ENCODE measurements around the gene FBXO2.
"Not testable (repeated sequence)": the region's sequence is repeated elsewhere in the genome, so short reads cannot be mapped to it uniquely, and the experiment has no call there.

Gene FBXO2

DNA sequence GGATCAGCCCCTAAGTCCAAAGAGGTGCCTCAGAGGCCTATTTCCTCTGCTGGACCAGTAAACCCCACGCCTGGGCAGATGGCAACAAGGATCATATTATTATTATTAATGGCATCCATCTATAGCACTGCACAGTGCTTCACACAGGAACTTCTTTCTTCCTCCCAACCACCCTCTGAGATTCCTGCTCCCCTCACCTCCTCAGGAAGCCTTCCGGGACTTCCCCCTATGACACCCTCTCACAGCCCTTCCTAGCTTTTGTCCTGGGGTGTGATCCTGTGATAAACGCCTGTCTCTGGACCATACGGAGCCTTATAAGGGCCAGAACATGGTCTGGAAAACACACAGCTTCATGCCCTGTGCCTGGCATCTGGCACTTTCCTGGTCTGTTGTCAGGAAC is 3.2 kb downstream of the FBXO2 start:
- no peak for DNase-seq

DNA sequence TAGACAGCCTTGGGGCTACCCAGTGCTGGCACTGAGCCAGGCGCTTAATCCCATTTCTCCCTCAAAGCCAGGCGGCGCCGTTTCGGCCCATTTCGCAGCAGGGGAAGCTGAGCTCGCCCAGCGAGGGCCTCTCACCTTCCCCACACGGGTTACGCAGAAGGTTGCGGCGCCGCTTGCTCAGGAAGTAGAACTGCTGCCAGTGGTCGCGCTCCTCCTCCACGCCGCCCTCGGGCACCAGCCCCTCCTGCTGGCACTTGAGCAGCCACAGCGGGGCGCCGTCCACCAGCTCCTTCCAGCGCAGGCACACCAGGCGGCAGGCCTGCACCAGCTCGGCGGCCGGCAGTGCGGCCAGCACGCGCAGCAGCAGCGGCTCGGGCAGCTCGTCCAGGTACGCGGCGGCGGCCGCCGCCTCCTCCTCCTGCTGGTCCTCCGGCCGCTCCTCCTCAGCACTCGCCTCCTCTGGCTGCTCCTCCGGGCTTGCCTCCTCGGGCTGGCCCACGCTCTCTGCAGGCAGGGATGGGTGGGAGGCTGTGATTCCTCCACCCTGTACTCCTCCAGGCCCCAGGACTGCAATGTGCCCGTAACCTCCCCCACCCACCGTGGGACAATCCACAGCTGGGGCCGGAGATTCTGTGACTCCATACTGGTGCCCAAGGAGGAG is 3.8 kb downstream of the FBXO2 start:
- no peak for DNase-seq

DNA sequence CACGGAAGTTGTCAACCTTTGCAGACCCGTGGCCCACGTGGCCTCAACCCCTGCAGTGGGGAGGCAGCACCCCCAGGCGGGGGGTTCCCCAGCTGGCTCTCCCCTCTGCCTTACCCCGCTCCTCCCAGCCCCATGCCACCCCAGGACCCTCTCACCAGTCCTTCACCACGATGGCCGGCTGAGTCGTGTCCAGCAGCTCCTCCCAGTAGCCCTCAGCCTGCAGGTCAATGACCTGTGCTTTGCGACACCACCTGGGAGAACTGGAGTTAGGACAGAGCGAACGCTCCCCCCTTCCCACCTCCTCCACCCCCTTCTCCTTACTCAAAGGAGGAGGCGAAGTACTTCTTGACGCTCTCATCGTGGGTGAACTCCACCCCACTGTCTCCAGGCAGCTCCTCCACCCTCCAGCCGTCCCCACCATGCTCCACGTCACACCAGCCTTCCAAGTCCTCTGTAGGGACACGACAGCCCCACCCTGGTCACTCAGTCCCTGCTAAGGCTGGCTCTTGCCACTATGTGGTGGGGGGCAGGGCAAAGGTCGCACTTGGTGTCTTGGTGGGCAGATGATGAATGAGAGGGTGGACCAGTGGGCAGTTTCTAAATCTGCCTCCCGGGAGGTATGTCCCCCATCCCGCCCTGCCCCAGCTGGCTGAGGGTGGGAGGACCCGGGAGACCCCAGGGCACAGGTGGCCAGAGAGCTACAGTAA is 4.5 kb downstream of the FBXO2 start:
- DNase-seq, result no peak

DNA sequence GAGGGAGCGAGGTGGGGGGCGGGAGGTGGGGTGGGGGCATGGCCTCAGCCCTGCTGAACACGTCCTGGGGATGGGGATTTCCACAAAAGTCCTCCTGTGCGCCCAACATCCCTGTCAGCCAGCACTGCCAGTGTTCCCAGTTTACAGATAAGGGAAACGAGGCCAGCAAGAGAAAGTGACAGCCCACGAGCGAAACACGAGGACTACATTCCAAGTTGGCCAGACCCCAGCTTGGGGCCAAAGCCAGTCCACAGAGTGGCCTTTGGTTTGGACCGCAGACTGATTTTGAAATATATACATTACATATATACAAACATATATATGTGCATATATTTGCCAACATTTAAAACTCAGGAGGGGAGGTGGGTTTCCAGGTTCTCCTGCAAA is 5.0 kb downstream of the FBXO2 start:
- DNase-seq, result no peak

DNA sequence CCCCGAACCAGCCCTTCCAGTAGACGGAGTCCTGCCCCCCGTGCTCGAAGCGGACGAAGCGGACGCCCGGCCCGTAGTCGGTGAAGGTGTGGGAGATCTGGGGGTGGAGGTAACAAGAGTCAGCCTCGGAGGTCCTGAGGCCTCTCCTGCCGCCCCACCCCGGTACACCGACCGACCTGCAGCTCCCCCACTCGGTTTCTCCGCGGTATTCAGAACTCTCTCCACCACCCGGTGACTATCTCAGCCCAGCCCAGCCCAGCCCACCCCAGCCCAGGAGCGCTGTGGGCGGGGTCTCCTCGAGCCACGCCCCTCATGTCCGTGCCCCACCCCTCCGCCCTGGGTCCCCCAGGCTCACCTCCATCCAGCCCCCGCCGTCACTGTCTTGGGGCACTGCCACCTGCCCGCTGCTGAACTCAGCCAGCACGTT is 5.5 kb downstream of the FBXO2 start:
- no peak for DNase-seq

DNA sequence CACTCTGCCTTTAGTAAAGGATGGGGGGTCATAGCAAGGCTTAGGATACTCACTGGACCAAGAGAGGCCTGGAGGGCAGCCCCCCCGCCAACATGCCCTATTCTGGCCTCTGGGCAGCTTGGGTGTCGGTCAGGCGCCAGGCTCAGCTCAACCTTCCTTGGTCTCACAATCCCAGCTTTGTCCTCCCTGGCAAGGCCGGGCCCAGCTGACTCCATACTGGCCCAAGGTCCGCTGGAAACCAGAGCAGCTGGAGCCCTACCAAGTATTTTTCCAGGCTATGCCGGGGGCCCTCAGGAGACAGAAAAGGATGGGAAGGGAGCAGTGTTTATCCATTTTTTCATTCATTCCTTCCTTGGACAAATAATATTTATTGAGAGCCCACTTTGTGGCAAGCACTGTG is 6.2 kb downstream of the FBXO2 start:
- no peak for DNase-seq

DNA sequence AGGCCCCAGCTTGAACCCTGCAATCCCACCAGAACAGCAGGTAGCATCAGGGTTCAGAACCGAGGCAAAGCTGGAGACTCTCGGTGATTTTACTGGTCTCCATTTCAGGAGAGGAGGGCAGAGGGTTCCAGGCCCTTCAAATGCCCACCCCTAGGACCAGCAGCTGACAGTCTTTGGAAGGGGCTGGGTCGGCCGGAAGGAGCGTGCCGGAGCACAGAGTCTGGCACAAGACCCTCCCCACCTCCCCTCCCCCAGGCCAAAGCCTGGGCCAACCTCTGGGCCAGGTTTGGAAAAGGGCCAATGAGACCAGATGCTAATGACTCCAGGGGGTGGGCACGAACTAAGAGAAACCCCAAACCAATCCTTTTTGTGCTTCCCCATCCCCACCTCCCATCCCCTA is 6.9 kb downstream of the FBXO2 start:
- no peak for DNase-seq

DNA sequence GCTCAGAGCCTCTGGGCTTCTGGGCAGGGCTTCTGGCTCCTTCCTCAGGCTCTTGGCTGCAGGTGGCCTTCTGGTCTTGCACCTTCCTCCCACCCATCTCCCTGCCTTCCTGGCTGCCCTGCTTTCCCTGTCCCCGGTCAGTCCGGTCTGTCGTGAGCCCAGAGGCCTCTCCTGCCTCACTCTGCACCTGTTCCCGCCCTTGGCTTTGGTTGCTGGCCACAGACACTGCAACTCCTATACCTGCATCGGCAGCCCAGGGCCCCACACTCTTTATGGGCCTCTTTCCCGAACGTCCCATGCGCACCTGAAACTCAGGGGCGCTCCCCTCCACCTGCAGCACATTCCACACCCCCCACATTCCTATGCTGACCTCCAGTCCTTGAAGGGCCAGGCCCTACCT is 7.9 kb downstream of the FBXO2 start:
- DNase-seq, result no peak

DNA sequence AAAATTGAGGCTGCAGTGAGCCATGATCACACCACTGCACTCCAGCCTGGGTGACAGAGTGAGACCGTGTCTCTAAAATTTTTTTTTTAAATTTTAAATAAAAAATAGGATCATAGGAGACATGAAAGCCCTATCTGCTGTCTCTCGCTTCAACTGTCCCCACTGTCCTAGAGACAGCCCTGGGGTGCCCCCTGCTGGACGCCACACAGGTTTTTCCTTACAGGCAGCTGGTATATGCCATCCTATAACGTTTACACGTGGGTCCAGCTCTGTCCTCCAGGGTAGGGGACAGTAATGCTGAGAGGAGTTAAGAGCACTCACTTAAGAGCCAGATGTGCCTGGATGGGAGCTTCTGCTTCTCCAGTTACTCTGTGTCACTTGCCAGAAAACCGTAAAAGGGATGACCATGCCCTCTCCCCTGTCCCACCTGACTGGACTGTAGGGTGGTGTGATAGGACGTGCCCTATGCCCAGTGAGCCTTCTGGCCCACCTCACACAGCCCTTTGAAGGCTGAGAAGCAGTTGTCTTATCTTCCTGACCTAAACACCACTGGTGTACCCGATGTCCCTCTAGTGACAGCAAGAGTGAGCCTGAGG is 8.5 kb downstream of the FBXO2 start:
- DNase-seq, result no peak

DNA sequence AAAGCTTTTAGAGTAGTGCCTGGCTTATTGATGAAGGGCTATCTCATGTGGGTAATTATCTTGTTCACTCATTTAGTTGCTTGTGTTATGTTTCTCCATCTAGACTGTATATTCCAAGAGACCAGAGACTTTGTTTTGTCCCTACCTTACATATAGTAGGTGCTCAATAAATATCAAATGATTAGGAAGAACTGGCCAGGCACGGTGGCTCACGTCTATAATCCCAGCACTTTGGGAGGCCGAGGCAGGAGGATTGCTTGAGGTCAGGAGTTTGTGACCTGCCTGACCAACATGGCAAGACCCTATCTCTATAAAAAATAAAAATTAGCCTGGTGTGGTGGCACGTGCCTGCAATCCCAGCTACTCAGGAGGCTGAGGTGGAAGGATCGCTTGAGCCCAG is 9.0 kb downstream of the FBXO2 start:
- no peak for DNase-seq

DNA sequence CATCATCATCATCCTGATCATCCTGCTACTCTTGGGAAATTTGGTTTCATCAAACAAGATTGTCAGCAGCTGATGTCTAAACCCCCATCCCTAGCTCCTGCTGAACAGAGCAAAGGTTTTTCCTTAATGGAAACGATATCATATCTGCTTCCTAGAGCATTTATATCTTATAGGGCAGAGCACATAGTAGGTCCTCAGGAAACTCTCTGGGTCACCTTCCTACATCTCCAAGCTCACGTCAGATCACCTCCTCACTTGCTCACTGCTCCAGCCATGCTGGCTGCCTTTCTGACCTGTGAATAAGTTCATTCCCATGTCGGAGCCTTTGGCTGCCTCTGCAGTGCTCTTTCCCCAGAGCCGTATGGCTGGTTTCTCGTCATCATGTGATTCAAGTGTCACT is 10.4 kb downstream of the FBXO2 start:
- no peak for DNase-seq

DNA sequence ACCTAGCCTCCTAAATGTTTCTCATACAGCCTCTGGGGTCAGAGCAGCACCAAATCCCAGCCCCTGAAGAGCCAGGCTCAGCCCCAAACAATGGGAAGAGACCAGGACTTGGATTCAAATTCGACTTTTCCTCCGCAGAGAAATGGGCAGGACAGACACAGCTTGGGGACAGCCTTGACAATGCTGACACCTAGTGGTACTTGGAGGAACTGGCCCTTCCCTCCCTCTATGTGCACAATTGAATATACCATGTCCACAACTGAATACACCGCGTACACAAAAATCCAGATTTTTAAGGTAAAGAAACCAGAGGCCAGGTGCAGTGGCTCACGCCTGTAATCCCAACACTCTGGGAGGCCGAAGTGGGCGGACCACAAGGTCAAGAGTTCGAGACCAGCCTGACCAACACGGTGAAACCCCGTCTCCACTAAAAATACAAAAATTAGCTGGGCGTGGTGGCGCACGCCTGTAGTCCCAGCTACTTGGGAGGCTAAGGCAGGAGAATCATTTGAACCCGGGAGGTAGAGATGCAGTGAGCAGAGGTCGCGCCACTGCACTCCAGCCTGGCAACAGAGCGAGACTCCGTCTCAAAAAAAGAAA is 11.7 kb downstream of the FBXO2 start:
- not testable (repeated sequence) for DNase-seq

DNA sequence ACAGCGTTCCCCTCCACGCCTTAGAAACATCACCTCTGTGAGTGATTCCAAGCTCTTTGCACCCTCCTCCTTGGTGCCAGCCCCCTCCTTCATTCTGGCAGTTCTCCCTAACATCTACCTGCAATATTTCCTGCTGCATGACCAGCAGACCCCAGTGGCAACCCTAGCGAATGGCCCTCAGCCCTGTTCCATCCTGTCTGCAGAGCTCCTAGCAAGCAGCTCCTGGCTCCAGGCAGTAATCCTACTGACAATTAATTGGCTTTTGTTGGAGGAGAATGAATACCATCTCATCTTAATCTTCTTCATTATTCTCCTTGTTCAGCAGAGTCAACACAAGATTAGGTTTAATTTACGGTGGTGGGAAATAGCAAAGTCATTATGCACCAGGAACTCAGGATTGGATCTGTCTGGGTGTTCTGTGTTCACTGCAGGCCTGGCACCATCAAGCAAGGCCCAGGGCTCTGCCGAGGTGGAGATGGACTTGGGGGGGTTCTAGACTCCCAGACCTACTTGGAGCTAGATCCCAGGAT is 12.4 kb downstream of the FBXO2 start:
- DNase-seq, result no peak

DNA sequence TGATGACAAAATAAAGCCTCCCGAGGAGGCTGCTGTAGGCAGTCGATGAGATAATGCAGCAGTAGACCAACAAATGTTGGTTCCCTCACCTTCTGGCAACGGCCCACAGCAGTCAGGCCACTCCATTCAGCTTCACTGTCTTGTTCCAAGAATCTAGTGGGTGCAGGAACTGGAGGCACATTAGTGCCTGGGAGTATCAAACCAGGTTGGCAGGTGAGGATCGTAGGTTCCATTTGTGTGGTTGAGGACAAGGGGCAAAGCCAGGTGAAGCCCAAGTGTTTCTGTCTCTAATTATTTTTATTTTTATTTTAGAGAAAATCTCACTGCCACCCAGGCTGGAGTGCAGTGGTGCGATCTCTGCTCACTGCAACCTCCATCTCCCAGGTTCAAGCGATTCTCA is 13.3 kb downstream of the FBXO2 start:
- DNase-seq, result no peak

DNA sequence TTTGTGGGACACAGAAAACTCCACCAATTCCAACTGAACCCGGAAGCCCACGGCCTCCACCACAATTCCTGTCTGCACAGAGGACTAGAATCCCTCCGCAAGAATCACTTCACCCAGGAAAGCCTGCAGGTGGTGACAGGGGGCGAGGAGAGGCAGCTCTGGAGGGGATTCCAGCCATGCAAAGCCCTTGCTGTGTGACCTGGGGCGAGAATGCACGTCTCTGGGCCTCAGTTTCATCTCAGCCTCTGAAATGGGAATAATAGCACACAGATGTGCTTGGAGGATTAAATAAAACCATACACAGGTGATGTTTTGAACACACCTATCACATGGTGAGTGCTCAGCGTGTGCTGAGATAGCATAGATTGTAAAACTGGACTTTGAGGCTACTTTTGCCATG is 14.1 kb downstream of the FBXO2 start:
- DNase-seq, result no peak

DNA sequence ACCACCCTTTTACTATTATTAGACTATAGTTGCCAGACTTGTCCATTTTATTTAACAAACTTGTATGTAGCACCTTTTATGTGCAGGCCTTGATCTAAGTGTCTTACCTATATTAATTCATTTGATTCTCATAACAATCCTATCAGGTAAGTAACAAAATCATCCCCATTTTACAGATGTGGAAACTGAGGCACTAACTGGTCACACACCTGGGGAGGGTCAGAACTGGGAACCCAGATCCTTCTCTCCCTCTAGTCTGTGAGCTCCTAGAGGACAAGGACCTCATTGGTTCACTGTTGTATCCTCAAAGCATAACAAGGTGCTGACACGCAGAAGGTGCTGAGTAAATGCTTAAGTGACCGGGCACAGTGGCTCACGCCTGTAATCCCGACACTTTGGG is 14.9 kb downstream of the FBXO2 start:
- no peak for DNase-seq

DNA sequence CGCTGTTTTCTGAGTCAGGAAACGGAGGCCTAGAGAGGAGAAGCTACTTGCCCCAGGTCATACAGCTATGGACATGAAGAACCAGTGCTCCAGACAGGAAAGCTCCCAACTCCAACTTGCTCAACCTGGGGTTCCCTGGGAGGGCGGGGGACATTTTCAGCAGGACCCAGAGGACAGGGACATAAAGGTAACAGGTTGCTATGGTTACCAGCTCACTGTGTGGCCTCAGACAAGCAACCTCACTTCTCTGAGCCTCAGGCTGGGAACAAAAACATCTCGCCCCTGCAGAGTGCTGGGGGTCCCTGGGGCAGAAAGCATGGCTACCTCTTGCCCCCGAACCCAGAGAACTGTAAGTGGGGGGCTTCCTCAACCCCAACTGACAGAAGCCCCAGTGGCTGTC is 16.1 kb downstream of the FBXO2 start:
- no peak for DNase-seq

DNA sequence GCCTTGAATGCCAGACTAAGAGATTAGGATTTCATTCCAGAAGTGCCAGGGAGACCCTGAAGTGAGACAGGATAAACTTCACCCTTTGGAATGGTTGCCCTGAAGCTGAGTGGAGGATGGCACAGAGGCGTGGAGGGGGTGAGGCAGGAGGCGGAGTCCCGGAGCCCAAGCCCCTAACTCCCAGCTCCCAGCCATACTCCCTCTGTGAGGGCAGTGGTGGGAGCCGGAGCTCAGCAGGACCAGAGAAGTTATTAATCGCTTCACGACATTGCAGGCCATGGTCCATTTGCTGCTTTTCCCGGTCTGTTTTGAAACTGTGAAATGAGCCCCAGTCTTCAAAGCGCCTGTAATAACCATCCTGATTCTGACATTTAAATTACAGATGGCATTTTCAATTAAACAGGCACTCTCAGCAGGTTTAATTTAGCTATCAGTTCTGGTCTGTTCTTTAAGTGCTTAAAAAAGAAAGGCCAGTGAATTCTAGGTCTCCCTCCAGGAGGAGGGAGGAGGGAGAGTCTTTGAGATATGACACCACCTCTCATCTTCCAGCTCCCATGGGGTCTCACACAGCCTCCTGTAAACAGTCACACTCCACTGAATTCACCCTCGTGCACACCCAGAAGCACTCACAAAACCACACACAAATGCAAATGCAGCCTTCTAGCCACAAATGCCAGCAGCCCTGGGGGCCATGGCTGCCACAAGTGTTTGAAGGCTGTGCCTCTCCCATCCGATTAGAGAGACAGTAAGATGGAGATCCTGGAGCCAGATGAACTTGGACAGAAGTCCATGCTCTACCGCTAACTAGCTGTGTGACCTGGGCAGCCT is 19.6 kb downstream of the FBXO2 start:
- DNase-seq, result no peak

DNA sequence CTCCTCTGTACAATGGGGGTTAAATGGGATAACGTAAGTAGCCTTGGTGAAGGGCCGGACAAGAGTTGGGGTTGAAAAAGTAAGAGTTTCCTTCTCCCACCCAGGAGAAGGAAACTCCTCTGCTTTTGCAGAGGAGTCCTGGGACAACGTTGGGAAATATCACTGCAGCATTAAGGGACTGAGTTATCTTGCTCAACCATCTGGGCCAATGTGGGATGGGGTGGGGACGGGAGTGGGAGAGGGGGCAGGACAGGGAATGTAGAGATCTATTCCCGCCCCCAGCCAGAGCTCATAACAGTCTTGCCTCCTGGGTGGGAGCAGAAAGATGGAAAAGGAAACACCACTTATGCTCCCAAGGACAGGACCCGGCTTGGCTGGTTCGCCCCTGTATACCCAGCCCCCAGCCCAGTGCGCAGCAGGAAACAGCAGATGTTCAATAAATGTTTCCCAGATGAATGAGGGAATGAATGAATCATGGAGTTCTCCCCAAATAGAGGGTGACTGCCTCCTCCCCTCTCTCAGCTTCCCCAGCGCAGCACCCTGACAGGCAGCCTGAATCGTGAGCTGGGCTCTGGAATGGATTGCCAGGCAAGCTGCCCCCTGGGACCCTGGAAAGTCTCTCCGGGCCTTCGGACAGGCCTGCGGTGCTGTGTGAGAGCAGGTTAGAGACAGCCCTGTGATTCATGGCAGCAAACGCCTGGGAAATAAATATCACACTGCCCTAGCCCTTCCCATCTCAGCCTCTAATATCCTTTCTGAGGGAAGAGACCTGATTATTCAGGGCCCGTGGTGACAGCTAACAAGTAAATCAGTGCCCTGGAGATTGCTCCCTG is 24.8 kb downstream of the FBXO2 start:
- DNase-seq, result no peak

DNA sequence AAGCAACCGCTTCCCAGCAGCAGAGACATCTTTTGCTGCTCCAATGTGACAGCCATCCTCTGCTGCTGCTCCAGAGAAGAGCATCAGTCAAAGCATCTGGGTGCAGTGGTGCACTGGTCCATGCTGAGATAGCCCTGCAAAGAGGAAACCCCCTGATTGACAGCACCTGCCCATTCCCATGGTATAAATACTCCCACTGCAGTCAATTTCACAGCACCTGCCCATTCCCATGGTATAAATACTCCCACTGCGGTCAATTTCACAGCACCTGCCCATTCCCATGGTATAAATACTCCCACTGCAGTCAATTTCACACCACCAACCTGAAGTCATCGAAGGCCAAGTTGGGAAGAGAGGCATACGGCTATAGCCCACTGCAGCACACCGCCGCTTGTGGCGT is 25.5 kb downstream of the FBXO2 start:
- no peak for DNase-seq

DNA sequence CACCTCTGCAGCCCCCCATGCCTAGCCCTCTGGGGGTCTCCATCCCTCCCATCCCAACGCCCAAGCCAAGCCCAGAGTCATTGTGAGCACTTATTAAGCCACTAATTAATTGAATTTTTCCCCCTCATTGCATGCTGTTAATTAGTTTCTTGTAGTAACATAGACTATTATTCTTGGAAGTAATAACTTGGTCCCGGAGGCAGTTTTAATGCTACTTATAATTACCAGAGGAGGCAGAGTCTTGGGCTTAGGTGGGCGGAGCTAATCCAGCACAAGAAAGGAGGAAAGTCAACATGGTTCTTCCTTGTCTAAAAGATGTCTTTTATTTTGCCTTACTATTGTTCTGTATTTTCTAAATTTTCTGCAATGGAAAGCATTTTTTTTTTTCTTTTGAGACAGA is 27.7 kb downstream of the FBXO2 start:
- DNase-seq, result no peak

DNA sequence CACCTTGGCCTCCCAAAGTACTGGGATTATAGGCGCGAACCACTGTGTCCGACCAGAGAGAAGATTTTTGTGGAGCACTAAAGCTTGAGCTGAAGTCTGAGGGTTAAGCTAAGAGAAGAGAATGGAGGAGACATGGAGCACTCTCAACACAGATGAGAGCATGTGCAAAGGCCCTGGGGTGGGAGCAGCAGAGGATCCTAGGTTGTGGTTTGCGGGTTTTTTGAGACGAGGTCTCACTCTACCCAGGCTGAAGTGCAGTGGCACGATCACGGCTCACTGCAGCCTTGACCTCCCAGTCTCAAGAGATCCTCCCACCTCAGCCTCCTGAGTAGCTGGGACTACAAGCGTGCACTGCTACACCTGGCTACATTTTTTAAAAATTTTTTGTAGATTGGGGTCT is 30.5 kb downstream of the FBXO2 start:
- no peak for DNase-seq

Measured in cortex of kidney (tissue), 1 donor.